HepG2 (cell line): Measurements from ENCODE around the gene PUDP.

Experiments used
- EED ChIP-seq: sonication (generic); formaldehyde crosslinking; IDR thresholded peaks from 2 replicates; pipeline ENCODE4 v1.5.0; 2020; ENCODE audit warnings: mild to moderate bottlenecking, missing genetic modification reagents
- FOXM1 ChIP-seq: sonication (generic); formaldehyde crosslinking; IDR thresholded peaks from 2 replicates; pipeline ENCODE4 v1.5.0; 2020; ENCODE audit warnings: missing genetic modification reagents
- MXI1 ChIP-seq: IDR thresholded peaks from 3 replicates; pipeline ENCODE4 v1.6.1; 2012; ENCODE audit warnings: low read depth, low read length, inconsistent platforms, borderline replicate concordance
- PHF5A ChIP-seq: IDR thresholded peaks from one replicate; pipeline ENCODE4 v1.6.1; 2018; ENCODE audit warnings: low read depth, missing genetic modification reagents; ENCODE audit not compliant: unreplicated experiment
- PITX1 ChIP-seq: sonication (generic); formaldehyde crosslinking; IDR thresholded peaks from 2 replicates; pipeline ENCODE4 v1.5.1; 2020; ENCODE audit warnings: mild to moderate bottlenecking, missing genetic modification reagents
- SIN3B ChIP-seq: fragments of 150-350 bp; IDR thresholded peaks from 2 replicates; pipeline ENCODE4 v1.6.1; 2014; ENCODE audit warnings: low read length
- ZNF569 ChIP-seq: sonication (generic); formaldehyde crosslinking; IDR thresholded peaks from 2 replicates; pipeline ENCODE4 v1.5.0; 2020; ENCODE audit warnings: mild to moderate bottlenecking, missing genetic modification reagents, moderate library complexity, borderline replicate concordance
- ZNF780A ChIP-seq: sonication (generic); formaldehyde crosslinking; IDR thresholded peaks from 2 replicates; pipeline ENCODE4 v1.8.0; 2022; ENCODE audit warnings: mild to moderate bottlenecking, missing genetic modification reagents, moderate library complexity

- TF ChIP-seq ZNF780A (CRISPR knock-in tag) (no peak), SIN3B (no peak), PHF5A (CRISPR knock-in tag) (no peak), ZNF569 (CRISPR knock-in tag) (no peak), EED (CRISPR knock-in tag) (no peak), PITX1 (CRISPR knock-in tag) (no peak), MXI1 (no peak), FOXM1 (CRISPR knock-in tag) (no peak)
Measured at GRCh38 chrX:7088968-7089615, 58.9 kb downstream of the PUDP start.
